IPS-20b (cell line): Measurements from ENCODE around the gene SYVN1.

Experiments used
- H3K27ac ChIP-seq: one replicate; pipeline ENCODE4 v1.5.1; 2013; ENCODE audit warnings: low read length
- H3K27me3 ChIP-seq: 2 replicates; pipeline ENCODE4 v1.6.1; 2013; ENCODE audit warnings: mild to moderate bottlenecking, low read length, inconsistent platforms; ENCODE audit not compliant: insufficient read depth
- H3K36me3 ChIP-seq: 2 replicates; pipeline ENCODE4 v1.6.1; 2013; ENCODE audit warnings: low read depth, mild to moderate bottlenecking, inconsistent platforms, low read length, moderate library complexity; ENCODE audit not compliant: insufficient read depth
- H3K4me1 ChIP-seq: 2 replicates; pipeline ENCODE4 v1.6.1; 2013; ENCODE audit warnings: mild to moderate bottlenecking, control low read depth, inconsistent platforms, low read length, moderate library complexity; ENCODE audit not compliant: insufficient read depth
- H3K4me3 ChIP-seq: 2 replicates; pipeline ENCODE4 v1.5.1; 2013; ENCODE audit warnings: mild to moderate bottlenecking, low read length, inconsistent platforms
- H3K9ac ChIP-seq: 2 replicates; pipeline ENCODE4 v1.6.1; 2013; ENCODE audit warnings: low read depth, mild to moderate bottlenecking, inconsistent platforms, low read length, moderate library complexity
- H3K9me3 ChIP-seq: 2 replicates; pipeline ENCODE4 v1.6.1; 2013; ENCODE audit warnings: mild to moderate bottlenecking, low read depth, low read length, inconsistent platforms; ENCODE audit not compliant: insufficient read depth

Gene SYVN1

DNA sequence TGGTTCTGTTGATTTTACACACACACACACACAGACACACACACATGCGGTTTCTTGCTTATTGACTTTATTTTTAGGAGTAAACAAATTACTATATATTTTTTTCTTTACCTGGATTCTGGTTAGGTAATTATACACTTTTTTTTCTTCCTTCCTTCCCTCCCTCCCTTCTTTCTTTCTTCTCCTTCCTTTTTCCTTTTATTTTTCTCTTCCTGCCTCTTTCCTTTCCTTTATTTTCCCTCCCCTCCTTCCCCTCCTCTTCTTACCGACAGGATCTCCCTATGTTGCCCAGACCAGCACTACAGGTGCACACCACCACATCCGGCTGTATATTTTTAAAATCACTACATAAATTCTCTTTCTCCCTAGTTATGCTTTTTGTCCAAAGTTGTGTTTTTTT lies 32.6 kb upstream of the SYVN1 start:
- Histone ChIP-seq H3K27me3 (no peaks in the 10 kb centered on the region), H3K4me1 (no peaks in the 10 kb centered on the region), H3K9me3 (no peaks in the 10 kb centered on the region), H3K27ac (no peak overlapping the region), H3K36me3 (no peaks in the 10 kb centered on the region), H3K4me3 (no peak overlapping the region), H3K9ac (no peak overlapping the region)

DNA sequence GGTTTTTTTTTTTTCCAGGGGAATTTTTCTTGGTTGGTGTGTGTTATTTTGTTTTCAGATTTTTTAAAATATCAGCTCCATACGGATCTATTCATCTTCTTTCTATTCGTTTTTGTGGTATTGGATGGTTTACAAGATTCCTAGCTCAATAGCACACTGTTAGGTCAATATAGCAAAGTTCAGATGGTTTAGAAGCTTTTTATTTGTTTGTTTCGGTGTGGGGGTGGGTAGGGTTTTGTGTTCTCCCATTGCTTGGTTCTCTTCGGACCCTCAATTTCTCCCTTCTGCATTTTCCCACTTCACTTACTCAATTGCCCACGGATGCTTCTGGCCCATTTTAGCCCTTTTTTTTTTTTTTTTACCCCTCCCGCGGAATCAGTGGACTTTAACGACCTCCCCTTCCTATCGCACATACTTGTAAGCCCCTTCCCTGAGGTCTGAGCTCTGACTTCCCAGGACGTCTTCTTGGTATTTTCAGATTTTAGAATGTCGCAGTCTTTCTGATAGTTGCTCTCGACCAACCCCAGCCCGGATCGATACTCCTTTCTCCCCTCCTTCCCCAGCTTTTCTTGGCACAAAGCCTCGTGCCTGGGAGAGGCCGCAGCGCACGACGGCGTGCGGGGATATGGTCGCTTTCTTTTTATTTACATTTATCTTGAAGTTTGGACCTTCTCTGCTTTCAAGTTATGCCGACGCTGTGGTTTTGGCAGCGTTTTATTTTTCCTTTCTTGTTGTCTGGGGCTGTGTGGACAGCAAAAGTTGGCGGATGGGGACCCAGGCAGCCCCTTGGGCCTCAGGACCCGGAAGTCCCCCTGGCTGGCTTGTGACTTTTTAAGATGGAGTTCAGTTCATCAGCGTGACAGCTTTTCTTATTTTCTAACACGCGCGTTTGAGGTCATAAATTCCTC lies 31.3 kb upstream of the SYVN1 start:
- Histone ChIP-seq H3K36me3 (no peaks in the 10 kb centered on the region), H3K4me1 (no peaks in the 10 kb centered on the region), H3K9ac (no peak overlapping the region), H3K27ac (no peak overlapping the region), H3K27me3 (no peaks in the 10 kb centered on the region), H3K9me3 (no peaks in the 10 kb centered on the region), H3K4me3 (no peak overlapping the region)

DNA sequence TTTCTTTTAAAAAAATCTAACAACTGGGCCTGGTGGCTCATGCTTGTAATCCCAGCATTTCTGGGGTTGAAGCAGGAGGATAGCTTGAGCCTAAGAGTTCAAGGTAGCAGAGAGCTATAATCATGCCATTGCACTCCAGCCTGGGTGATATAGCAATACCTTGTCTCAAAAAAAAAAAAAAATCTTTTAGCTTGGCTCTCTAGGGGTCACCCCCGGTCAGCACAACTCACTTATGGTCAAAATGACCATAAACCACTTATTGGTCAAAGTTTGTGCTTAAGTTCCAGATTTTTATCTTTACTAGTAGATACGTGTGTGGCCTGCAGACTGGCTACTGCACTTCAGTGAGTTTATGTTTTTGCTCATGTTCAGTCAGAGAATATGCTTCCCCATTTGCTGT lies 29.4 kb upstream of the SYVN1 start:
- no peak overlapping the region for H3K27ac ChIP-seq
- H3K27me3 ChIP-seq = no peaks in the 10 kb centered on the region
- no peak overlapping the region for H3K9ac ChIP-seq
- no peaks in the 10 kb centered on the region for H3K36me3 ChIP-seq
- H3K4me3 ChIP-seq = no peak overlapping the region
- H3K4me1 ChIP-seq = no peaks in the 10 kb centered on the region
- no peaks in the 10 kb centered on the region for H3K9me3 ChIP-seq

DNA sequence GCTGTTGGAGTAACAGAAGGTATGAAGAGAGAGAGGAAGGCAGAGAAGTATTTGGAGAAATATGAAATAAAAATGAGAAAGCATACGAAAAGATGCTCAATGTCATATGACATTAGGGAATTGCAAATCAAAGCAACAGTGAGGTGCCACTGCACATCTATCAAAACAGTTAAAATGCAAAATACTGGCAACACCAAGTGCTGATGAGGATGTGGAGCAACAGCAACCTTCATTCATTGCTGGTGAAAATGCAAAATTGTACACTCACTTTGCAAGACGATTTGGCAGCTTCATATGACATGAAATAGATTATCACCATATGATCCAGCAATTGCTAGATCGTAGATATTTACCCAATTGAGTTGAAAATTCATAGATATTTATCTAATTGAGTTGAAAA lies 26.3 kb upstream of the SYVN1 start:
- Histone ChIP-seq H3K9me3 (no peaks in the 10 kb centered on the region), H3K27me3 (no peaks in the 10 kb centered on the region), H3K9ac (no peak overlapping the region), H3K4me3 (no peak overlapping the region), H3K36me3 (no peaks in the 10 kb centered on the region), H3K27ac (no peak overlapping the region), H3K4me1 (no peaks in the 10 kb centered on the region)

DNA sequence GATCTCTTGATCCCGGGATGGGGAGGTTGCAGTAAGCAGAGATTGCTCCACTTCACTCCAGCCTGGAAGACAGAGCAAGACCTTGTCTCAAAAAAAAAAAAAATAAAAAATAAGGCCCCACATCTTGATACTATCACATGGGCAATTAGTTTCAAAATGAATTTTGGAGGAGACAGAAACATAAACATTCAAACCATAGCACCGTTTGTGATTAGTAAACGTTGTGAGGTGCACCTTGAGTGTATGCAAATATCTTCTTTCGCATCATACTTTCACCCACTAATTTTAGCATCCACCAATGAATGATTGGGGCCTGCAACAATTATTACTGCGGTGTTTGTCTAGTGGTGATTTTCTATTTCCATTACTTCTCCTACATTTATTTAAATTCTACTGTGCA lies 24.7 kb upstream of the SYVN1 start:
- H3K4me1 ChIP-seq = no peaks in the 10 kb centered on the region
- no peak overlapping the region for H3K4me3 ChIP-seq
- no peaks in the 10 kb centered on the region for H3K27me3 ChIP-seq
- H3K36me3 ChIP-seq = no peaks in the 10 kb centered on the region
- no peak overlapping the region for H3K9ac ChIP-seq
- H3K27ac ChIP-seq = no peak overlapping the region
- H3K9me3 ChIP-seq = no peaks in the 10 kb centered on the region

DNA sequence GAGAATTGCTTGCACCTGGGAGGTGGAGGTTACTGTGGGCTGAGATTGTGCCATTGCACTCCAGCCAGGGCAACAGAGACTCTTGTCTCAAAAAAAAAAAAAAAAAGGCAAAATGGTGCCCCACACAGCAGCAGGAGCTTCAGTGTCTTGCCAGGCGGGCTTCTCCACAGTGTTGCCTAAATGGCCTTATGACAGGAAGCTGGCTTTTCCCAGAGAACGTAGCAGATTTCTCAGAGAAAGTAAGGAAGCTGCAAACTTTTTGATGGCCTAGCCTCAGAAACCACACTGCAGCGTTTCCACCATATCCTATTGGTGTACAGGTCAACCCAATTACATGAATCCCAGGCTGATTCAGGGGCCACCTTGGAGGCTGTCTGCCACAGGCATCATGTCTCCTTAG lies 23.0 kb upstream of the SYVN1 start:
- Histone ChIP-seq H3K9ac (no peak overlapping the region), H3K4me3 (no peak overlapping the region), H3K36me3 (no peaks in the 10 kb centered on the region), H3K27me3 (0 out of 2 replicates have a peak, but pooled peaks cover 3% of the 10 kb centered on the region), H3K27ac (no peak overlapping the region), H3K9me3 (no peaks in the 10 kb centered on the region), H3K4me1 (no peaks in the 10 kb centered on the region)

DNA sequence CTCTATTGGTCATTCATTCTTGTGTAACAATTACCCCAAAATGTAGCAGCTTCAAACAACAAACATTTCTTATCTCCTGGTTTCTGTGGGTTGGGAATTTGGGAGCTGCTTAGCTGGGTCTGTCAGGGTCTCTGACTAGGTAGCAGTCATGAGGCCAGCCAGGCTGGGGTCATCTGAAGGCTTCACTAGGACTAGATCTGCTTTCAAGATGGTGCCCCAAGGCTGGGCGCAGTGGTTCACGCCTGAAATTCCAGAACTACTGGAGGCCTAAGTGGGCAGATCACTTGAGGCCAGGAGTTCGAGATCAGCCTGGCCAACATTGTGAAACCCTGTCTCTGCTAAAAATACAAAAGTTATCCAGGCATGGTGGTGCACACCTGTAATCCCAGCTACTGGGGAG lies 22.6 kb upstream of the SYVN1 start:
- Histone ChIP-seq H3K9ac (no peak overlapping the region), H3K27ac (no peak overlapping the region), H3K4me1 (no peaks in the 10 kb centered on the region), H3K9me3 (no peaks in the 10 kb centered on the region), H3K36me3 (no peaks in the 10 kb centered on the region), H3K4me3 (no peak overlapping the region), H3K27me3 (0 out of 2 replicates have a peak, but pooled peaks cover 3% of the 10 kb centered on the region)

DNA sequence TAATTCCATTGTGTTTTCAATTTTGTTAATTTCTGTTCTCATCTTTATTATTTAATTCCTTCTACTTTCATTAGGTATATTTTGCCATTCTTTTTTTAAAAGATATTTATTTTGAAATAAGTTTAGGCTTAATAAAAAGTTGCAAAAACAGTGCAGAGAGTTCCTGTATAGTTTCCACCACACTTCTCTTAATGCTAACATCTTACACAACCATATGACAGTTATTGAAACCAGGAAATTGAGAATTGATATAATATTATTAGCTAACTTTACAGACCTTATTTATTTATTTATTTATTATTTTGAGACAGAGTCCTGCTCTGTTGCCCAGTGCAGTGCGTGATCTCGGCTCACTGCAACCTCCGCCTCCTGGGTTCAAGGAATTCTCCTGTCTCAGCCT lies 21.9 kb upstream of the SYVN1 start:
- Histone ChIP-seq H3K9ac (no peak overlapping the region), H3K36me3 (no peaks in the 10 kb centered on the region), H3K27ac (no peak overlapping the region), H3K4me3 (no peak overlapping the region), H3K9me3 (no peaks in the 10 kb centered on the region), H3K4me1 (no peaks in the 10 kb centered on the region), H3K27me3 (0 out of 2 replicates have a peak, but pooled peaks cover 3% of the 10 kb centered on the region)

DNA sequence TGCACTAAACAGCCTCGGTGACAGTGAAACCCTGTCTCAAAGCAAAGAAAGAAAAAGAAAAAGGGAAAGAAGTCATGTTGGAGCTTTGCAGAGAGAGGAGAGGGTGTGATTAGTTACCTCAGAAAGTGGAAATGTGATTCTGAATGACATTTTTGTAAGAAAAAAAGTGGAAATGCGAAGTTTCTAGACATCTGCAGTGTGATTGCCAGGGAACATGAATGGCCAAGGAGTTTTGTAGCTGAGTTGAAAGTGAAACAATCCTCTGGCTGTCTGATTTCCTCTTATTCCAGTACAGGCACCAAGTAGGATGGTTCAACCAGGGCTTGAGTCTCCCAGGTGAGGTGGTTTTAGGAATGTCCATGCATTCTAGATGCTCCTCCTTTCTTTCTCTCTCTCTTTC lies 17.8 kb upstream of the SYVN1 start:
- no peak overlapping the region for H3K27ac ChIP-seq
- H3K4me3 ChIP-seq = no peak overlapping the region
- no peak overlapping the region for H3K9ac ChIP-seq
- no peaks in the 10 kb centered on the region for H3K9me3 ChIP-seq
- H3K4me1 ChIP-seq = no peaks in the 10 kb centered on the region
- H3K27me3 ChIP-seq = 0 out of 2 replicates have a peak, but pooled peaks cover 3% of the 10 kb centered on the region
- no peaks in the 10 kb centered on the region for H3K36me3 ChIP-seq

DNA sequence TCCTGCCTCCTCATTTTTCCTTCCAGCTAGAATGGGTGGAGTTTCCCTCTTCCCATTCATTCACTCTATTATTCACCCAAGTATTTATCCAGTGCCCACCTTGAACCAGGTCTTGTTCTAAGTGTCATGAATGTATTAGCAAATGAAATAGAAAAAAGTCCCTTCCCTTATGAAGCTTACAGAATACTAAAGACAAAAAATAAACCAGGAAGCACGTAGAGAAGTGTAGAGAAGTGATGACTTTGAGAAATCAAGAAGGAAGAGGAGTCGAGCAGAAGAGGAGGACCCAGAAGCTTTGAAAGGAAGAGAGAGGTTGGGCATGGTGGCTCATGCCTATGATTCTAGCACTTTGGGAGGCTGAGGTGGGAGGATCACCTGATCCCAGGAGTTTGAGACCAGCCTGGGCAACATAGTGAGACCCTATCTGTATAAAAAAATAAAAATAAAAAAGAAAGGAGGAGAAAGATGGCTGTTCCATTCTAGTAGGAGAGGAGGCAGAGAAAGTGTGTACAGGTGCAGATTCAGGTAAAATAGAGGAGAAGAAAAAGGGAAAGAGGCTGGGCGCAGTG lies 17.1 kb upstream of the SYVN1 start:
- H3K4me1 ChIP-seq = no peaks in the 10 kb centered on the region
- H3K27me3 ChIP-seq = 0 out of 2 replicates have a peak, but pooled peaks cover 3% of the 10 kb centered on the region
- no peak overlapping the region for H3K4me3 ChIP-seq
- no peak overlapping the region for H3K9ac ChIP-seq
- H3K36me3 ChIP-seq = no peaks in the 10 kb centered on the region
- no peak overlapping the region for H3K27ac ChIP-seq
- H3K9me3 ChIP-seq = no peaks in the 10 kb centered on the region

DNA sequence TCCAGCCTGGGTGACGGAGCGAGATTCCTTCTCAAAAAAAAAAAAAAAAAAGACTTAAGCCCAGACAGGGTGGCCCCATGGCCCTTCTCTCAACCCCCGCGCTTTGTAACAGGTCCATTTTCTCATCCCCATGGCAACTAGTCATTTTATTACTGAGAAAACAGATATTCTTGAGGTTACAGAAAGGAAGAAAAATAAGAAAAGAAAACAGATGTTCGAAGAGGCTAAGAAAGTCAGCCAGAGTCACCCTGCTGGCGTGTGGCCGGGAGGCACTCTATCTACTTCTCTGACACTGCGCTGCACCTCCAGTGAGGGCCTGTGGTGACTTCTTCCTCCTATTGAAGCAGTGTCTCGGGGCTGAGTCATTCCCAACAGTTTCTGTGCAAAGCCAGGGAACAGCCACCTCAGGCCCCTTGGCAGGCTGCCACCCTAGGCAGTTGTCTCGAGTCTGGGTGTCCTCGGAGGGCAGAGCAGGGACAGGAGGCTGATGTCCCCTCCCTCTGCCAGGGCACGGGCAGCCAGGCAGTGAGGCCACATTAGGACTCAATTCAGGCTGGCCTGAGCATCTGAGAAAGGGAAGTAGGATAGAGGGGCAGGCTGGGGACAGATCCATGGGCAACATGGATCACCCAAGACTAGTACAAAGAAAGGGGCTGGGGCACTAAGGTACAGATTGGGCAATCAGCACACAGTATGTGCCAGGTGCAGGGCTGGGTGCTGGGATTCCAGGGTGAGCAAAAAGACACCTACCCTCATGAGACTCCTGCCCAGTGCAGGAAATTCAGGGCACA lies 16.4 kb upstream of the SYVN1 start:
- H3K27ac ChIP-seq = no peak overlapping the region
- no peaks in the 10 kb centered on the region for H3K9me3 ChIP-seq
- H3K9ac ChIP-seq = no peak overlapping the region
- H3K4me1 ChIP-seq = no peaks in the 10 kb centered on the region
- no peaks in the 10 kb centered on the region for H3K36me3 ChIP-seq
- no peak overlapping the region for H3K4me3 ChIP-seq
- 0 out of 2 replicates have a peak, but pooled peaks cover 3% of the 10 kb centered on the region for H3K27me3 ChIP-seq
